GM23248 (cell line): ENCODE results near the gene PCGF2.

ENCODE experiments used
- EZH2 ChIP-seq: fragments of 200-600 bp; sonication (generic); IDR thresholded peaks from 2 replicates; pipeline ENCODE4 v1.6.1; 2018; ENCODE audit warnings: antibody characterized with exemption, mild to moderate bottlenecking; ENCODE audit not compliant: insufficient read depth, poor library complexity, severe bottlenecking
- EZH2phosphoT487 ChIP-seq: fragments of 200-600 bp; sonication (generic); IDR thresholded peaks from 2 replicates; pipeline ENCODE4 v1.6.1; 2018; ENCODE audit warnings: antibody characterized with exemption, moderate library complexity, mild to moderate bottlenecking, low read depth; ENCODE audit not compliant: insufficient read depth

DNA sequence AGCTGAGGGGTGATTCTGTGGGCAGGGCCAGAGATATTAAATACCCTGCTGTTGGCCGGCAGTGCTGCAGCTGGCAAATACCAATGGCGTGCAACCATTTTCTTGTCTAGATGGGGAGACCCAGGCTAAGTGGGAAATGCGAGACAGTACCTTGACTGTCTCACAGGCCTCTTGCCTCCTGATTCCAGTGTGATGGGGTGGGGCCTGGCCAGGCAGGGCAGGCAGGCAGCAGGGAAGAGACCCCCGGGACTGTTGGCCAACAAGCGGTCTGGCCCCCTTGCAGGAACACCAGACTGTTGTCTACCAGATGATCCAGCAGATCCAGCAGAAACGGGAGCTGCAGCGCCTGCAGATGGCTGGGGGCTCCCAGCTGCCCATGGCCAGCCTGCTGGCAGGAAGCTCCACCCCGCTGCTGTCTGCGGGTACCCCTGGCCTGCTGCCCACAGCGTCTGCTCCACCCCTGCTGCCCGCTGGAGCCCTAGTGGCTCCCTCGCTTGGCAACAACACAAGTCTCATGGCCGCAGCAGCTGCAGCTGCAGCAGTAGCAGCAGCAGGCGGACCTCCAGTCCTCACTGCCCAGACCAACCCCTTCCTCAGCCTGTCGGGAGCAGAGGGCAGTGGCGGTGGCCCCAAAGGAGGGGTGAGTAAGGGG, 23.7 kb downstream of the PCGF2 start:
- TF ChIP-seq EZH2 (no peak), EZH2phosphoT487 (no peak)
